HepG2 (cell line): Measurements from ENCODE around the gene RABGAP1. TPM values are rescaled to one million over a fixed set of nuclear protein-coding genes. Genes with fewer than 3 reads are reported as not detected.
A peak's percentile ranks its signal among the peaks of the same experiment; 100 is the strongest.

ENCODE experiments used
- ATAC-seq: fragments of 200-7000 bp; cut with Tn5 transposase; 3 replicates; pipeline ENCODE4 v1.9.1; 2020; ENCODE audit warnings: mild to moderate bottlenecking, moderate library complexity
- BruUV-seq: library from RNA; stranded (reverse); fragments of 400-500 nt; replicated peaks from 2 replicates; lab custom pipeline; 2021; lab: Mats Ljungman, UMichigan
- CTCF ChIA-PET: fragments of 300-600 bp; formaldehyde crosslinking; extraction: SDS; loops from one replicate; lab custom pipeline; 2021; ENCODE audit warnings: low total read pairs, inconsistent platforms, low intra/inter-chr PET ratio; lab: Yijun Ruan, JAX
- POLR2A ChIA-PET: fragments of 350-600 bp; sonication (Branson Sonifier 250); formaldehyde crosslinking; loops from one replicate; lab custom pipeline; 2020; ENCODE audit warnings: antibody characterized with exemption, inconsistent platforms; lab: Yijun Ruan, JAX
- DNase-seq: peaks from one replicate; pipeline ENCODE4 v3.0.0-alpha.2; 2015; ENCODE audit warnings: low spot score
- FAIRE-seq: peaks from 3 replicates; lab custom pipeline; 2011; peaks lifted over from hg19 to GRCh38; lab: Jason Lieb, UNC
- H2AFZ ChIP-seq: one replicate; pipeline ENCODE4 v1.6.1; 2011; ENCODE audit warnings: low read length, inconsistent platforms
- H3K27ac ChIP-seq: fragments of 300-600 bp; 3 replicates; pipeline ENCODE4 v1.8.0; 2011; ENCODE audit warnings: mixed run types, mild to moderate bottlenecking, mixed read lengths, low read length, inconsistent platforms; ENCODE audit not compliant: insufficient read depth; ENCODE audit errors: extremely low read length
- H3K27me3 ChIP-seq, 2 experiments: fragments of 200-600 bp in 1 of 2; 2 replicates in 1 of 2; 3 replicates in 1 of 2; pipeline versions ENCODE4 v1.6.0 to v1.8.0; 2011; ENCODE audit warnings: low read length in 2 of 2, mild to moderate bottlenecking in 2 of 2, moderate library complexity in 2 of 2, inconsistent platforms in 1 of 2; ENCODE audit not compliant: insufficient read depth in 2 of 2, control insufficient read depth in 1 of 2
- H3K36me3 ChIP-seq, 2 experiments: fragments of 200-600 bp in 1 of 2; replicated peaks in 1 of 2; 2 replicates in 1 of 2; 3 replicates in 1 of 2; pipeline versions ENCODE4 v1.5.1 to v1.8.0; 2011; ENCODE audit warnings: low read length in 2 of 2, inconsistent platforms in 1 of 2; ENCODE audit not compliant: insufficient read depth in 2 of 2, control insufficient read depth in 1 of 2
- H3K4me1 ChIP-seq: 2 replicates; pipeline ENCODE4 v1.5.1; 2012; ENCODE audit warnings: low read length, inconsistent platforms; ENCODE audit not compliant: insufficient read depth
- H3K4me2 ChIP-seq: 2 replicates; pipeline ENCODE4 v1.6.0; 2011; ENCODE audit warnings: low read depth, low read length, inconsistent platforms
- H3K4me3 ChIP-seq, 3 experiments: fragments of 200-600 bp in 1 of 3; sonication (generic), shearing (Covaris generic) in 1 of 3; replicated peaks in 1 of 3; 2 replicates each; pipeline ENCODE4 v1.5.1; 2011 to 2016; ENCODE audit warnings: low read length in 3 of 3, inconsistent platforms in 2 of 3, low read depth in 2 of 3, mild to moderate bottlenecking in 2 of 3, control low read depth in 1 of 3, mixed read lengths in 1 of 3; ENCODE audit not compliant: insufficient read depth in 1 of 3
- H3K79me2 ChIP-seq: one replicate; pipeline ENCODE4 v1.6.1; 2011; ENCODE audit warnings: low read length, inconsistent platforms; ENCODE audit not compliant: insufficient read depth
- H3K9ac ChIP-seq: 2 replicates; pipeline ENCODE4 v1.6.0; 2011; ENCODE audit warnings: mild to moderate bottlenecking, low read depth, low read length, inconsistent platforms; ENCODE audit not compliant: insufficient read depth
- H3K9me3 ChIP-seq: 2 replicates; pipeline ENCODE4 v1.5.1; 2012; ENCODE audit warnings: mild to moderate bottlenecking, low read length
- H4K20me1 ChIP-seq: 2 replicates; pipeline ENCODE4 v1.6.0; 2011; ENCODE audit warnings: inconsistent platforms, mild to moderate bottlenecking, low read length, moderate library complexity; ENCODE audit not compliant: insufficient read depth
- CREB3 ChIP-seq: sonication (generic); formaldehyde crosslinking; IDR thresholded peaks from 2 replicates; pipeline ENCODE4 v1.5.0; 2020; ENCODE audit warnings: missing genetic modification reagents
- NAIF1 ChIP-seq: sonication (generic); formaldehyde crosslinking; IDR thresholded peaks from 2 replicates; pipeline ENCODE4 v1.5.0; 2020; ENCODE audit warnings: mild to moderate bottlenecking, missing genetic modification reagents, borderline replicate concordance
- POGK ChIP-seq: sonication (generic); formaldehyde crosslinking; conservative IDR thresholded peaks from 2 replicates; pipeline ENCODE4 v1.8.0; 2022; ENCODE audit warnings: mild to moderate bottlenecking, moderate library complexity, missing genetic modification reagents
- RNF219 ChIP-seq: sonication (generic); formaldehyde crosslinking; IDR thresholded peaks from 2 replicates; pipeline ENCODE4 v1.5.0; 2020; ENCODE audit warnings: mild to moderate bottlenecking, missing genetic modification reagents
- TOE1 ChIP-seq: sonication (generic); formaldehyde crosslinking; IDR thresholded peaks from 2 replicates; pipeline ENCODE4 v1.4.0; 2020; ENCODE audit warnings: mild to moderate bottlenecking, missing genetic modification reagents
- ZNF264 ChIP-seq: sonication (generic); formaldehyde crosslinking; IDR thresholded peaks from 2 replicates; pipeline ENCODE4 v1.4.0; 2020; ENCODE audit warnings: missing genetic modification reagents
- ZNF75D ChIP-seq: sonication (generic); formaldehyde crosslinking; IDR thresholded peaks from 2 replicates; pipeline ENCODE4 v1.8.1; 2023; ENCODE audit warnings: missing genetic modification reagents, mild to moderate bottlenecking, borderline replicate concordance
- ZNF781 ChIP-seq: sonication (generic); formaldehyde crosslinking; IDR thresholded peaks from 2 replicates; pipeline ENCODE4 v1.5.1; 2020; ENCODE audit warnings: borderline replicate concordance, mild to moderate bottlenecking, missing genetic modification reagents; ENCODE audit errors: not compliant biosample characterization
- ZSCAN30 ChIP-seq: sonication (generic); formaldehyde crosslinking; IDR thresholded peaks from 2 replicates; pipeline ENCODE4 v1.5.0; 2020; ENCODE audit warnings: mild to moderate bottlenecking, missing genetic modification reagents
- WGBS: methylation state at CpG from one replicate; pipeline ENCODE4 v1.1.6; 2017; ENCODE audit warnings: low lambda C conversion rate; 5-methylcytosine and 5-hydroxymethylcytosine counted together
- in situ Hi-C: cut with HindIII; loops from 2 replicates; pipeline ENCODE4 v1.10.0; 2017; ENCODE audit warnings: low pct_unique_long_range_greater_than_20kb; ENCODE audit not compliant: extremely low pct_ligation_motif_present
- intact Hi-C: fragments of 100-400 bp; cut with micrococcal nuclease; formaldehyde crosslinking; loops from one replicate; pipeline ENCODE4 v1.10.0; 2022; ENCODE audit not compliant: unreplicated experiment
- polyA plus RNA-seq, 8 experiments: library from polyadenylated mRNA; depleted of rRNA in 3 of 8; stranded (reverse) in 7 of 8; unstranded in 1 of 8; fragments of >200 nt; fragmentation: Illumina TruSeq in 4 of 8; extraction: Trizol in 4 of 8; gene quantifications; 2 replicates each; pipeline versions ENCODE4 v1.2.1 to v1.2.3, GENCODE V29; 2011 to 2016; ENCODE audit warnings: low read depth in 4 of 8, missing spikeins in 1 of 8, mixed read lengths in 1 of 8; ENCODE audit not compliant: insufficient read depth in 1 of 8
- total RNA-seq, 5 experiments: library from RNA; depleted of rRNA; stranded (reverse); fragments of >200 nt; fragmentation: Illumina TruSeq; extraction: Trizol; gene quantifications; 2 replicates each; pipeline ENCODE4 v1.2.3, GENCODE V29; 2016; ENCODE audit warnings: low read depth in 1 of 5

RABGAP1 gene
- total and polyA plus RNA-seq, 2 of the 13 experiments (the other 11 are each of a cell fraction or from before 2014, with no cell fraction given): 19.1 to 19.3 TPM

- Histone ChIP-seq H3K9ac (peak overlapping the region; percentile 92), H3K79me2 (peaks cover 64% of the 10 kb centered on the region), H4K20me1 (no peaks in the 10 kb centered on the region), H3K27me3 (no peaks in the 10 kb centered on the region; a peak in 1 of 5 replicates), H3K4me2 (peak overlapping the region; percentile 86), H3K36me3 (no peaks in the 10 kb centered on the region), H3K9me3 (no peaks in the 10 kb centered on the region), H3K4me1 (peaks cover 35% of the 10 kb centered on the region), H3K4me3 (peak overlapping the region; percentile 72 to 99 (median 85)), H3K27ac (peak overlapping the region; percentile 87), H2AFZ (no peak overlapping the region)
- WGBS: 18% methylated on average over 7 of the region's 10 CpGs
- ChIA-PET CTCF (no interaction called here), POLR2A (interaction anchor here (0.9 to 3.5 kb wide), 8 partner anchors 10 to 60 kb away, joined by 3 to 107 read pairs (median 8); partner anchors contain the start of genes RABGAP1, RC3H2 and ZBTB6)
- no peak for DNase-seq
- FAIRE-seq: no peak
- in situ Hi-C loops (no loop called here), intact Hi-C loops (loop anchor here (2.0 kb wide), 1 partner anchor 18 kb away; the partner anchor contains the start of gene ZBTB6)
- no peak; the same call in 2 of the 3 replicates for ATAC-seq
- no TSS peak for BruUV-seq
- TF ChIP-seq ZNF781 (CRISPR knock-in tag) (peak; percentile 6), ZNF75D (CRISPR knock-in tag) (peak; percentile 64; the same call in 1 of the 2 replicates), TOE1 (CRISPR knock-in tag) (0 out of 2 replicates have a peak, but pooled peaks have one; percentile 0), RNF219 (CRISPR knock-in tag) (0 out of 2 replicates have a peak, but pooled peaks have one; percentile 42), POGK (CRISPR knock-in tag) (0 out of 2 replicates have a peak, but pooled peaks have one; percentile 2), CREB3 (CRISPR knock-in tag) (0 out of 2 replicates have a peak, but pooled peaks have one; percentile 6), ZNF264 (no peak), NAIF1 (CRISPR knock-in tag) (no peak), ZSCAN30 (0 out of 2 replicates have a peak, but pooled peaks have one; percentile 40)
These were observed 10.1 kb upstream of the RABGAP1 start for GRCh38 chr9:122930541-122931225.
